Aorta (tissue), 5 donors: ENCODE data around the gene POR. TPM values are rescaled to one million over a fixed set of nuclear protein-coding genes. Genes with fewer than 3 reads are reported as not detected.
"Not testable (repeated sequence)": the region's sequence is repeated elsewhere in the genome, so short reads cannot be mapped to it uniquely, and the experiment has no call there.

Source experiments
- ATAC-seq: fragments of 200-7000 bp; cut with Tn5 transposase; one replicate; pipeline ENCODE4 v1.9.1; 2022; ENCODE audit warnings: moderate library complexity; ENCODE audit not compliant: low FRiP score
- DNase-seq, 2 donors: peaks; one replicate each; pipeline ENCODE4 v3.0.0-alpha.2; 2020
- H3K27ac ChIP-seq, 2 donors: one replicate each; pipeline ENCODE4 v1.5.1; 2013; ENCODE audit warnings: low read length in 2 of 2, mild to moderate bottlenecking in 2 of 2, moderate library complexity in 2 of 2, control low read depth in 1 of 2, inconsistent platforms in 1 of 2, low read depth in 1 of 2
- H3K27me3 ChIP-seq, 2 donors: one replicate each; pipeline ENCODE4 v1.6.1; 2013; ENCODE audit warnings: control low read depth in 1 of 2, low read length in 1 of 2, mild to moderate bottlenecking in 1 of 2, moderate library complexity in 1 of 2; ENCODE audit not compliant: insufficient read depth in 2 of 2, control insufficient read depth in 1 of 2
- H3K36me3 ChIP-seq, 2 donors: one replicate each; pipeline ENCODE4 v1.6.1; 2013; ENCODE audit warnings: control low read depth in 1 of 2, low read length in 1 of 2, mild to moderate bottlenecking in 1 of 2; ENCODE audit not compliant: insufficient read depth in 2 of 2, control insufficient read depth in 1 of 2
- H3K4me1 ChIP-seq, 2 donors: one replicate each; pipeline ENCODE4 v1.6.1; 2013; ENCODE audit warnings: low read length in 2 of 2, control low read depth in 1 of 2, mild to moderate bottlenecking in 1 of 2, moderate library complexity in 1 of 2; ENCODE audit not compliant: insufficient read depth in 2 of 2, control insufficient read depth in 1 of 2
- H3K4me3 ChIP-seq, 2 donors: one replicate each; pipeline ENCODE4 v1.5.1; 2013; ENCODE audit warnings: low read length in 2 of 2, control low read depth in 1 of 2, mild to moderate bottlenecking in 1 of 2
- H3K9me3 ChIP-seq: one replicate; pipeline ENCODE4 v1.6.1; 2013; ENCODE audit warnings: mild to moderate bottlenecking, low read length; ENCODE audit not compliant: control insufficient read depth
- WGBS, 2 donors: extraction: QIAGEN DNeasy Blood & Tissue Kit; methylation state at CpG; one replicate each; pipeline ENCODE4 v1.1.7; 2013; 5-methylcytosine and 5-hydroxymethylcytosine counted together
- intact Hi-C, 2 donors: fragments of 100-400 bp; cut with DNase I; formaldehyde crosslinking; loops; one replicate each; pipeline versions ENCODE4 v1.14.2 to v1.15.0; 2022
- polyA plus RNA-seq, 2 donors: library from polyadenylated mRNA; stranded (reverse); fragments of 200-250 nt; gene quantifications; one replicate each; pipeline ENCODE4 v1.2.3, GENCODE V29; 2013
- total RNA-seq, 2 donors: library from RNA; stranded (reverse); fragmentation: NEBNext Ultra II Directional; extraction: Animal tissue kit (Norgen Biotek cat#: 25700); gene quantifications; one replicate each; pipeline ENCODE4 v1.2.1, GENCODE V29; 2021
- donor health status: healthy with polysubstance abuse.
- donor health status: Bipolar disorder and iron deficiency.
- donor health status: DM: no; HTN: no; CAD: no.
- donor health status: DM: no; HTN: no; CAD: no.
- donor health status: DM: yes; HTN: yes; CAD: no.

The POR gene
- total and polyA plus RNA-seq, 4 donors, result 40.4 to 121 (median 79.6) TPM

- 89 to 92% methylated on average over 3 of the region's 3 CpGs for WGBS, 2 donors
- peaks cover 0 to 7% of the 10 kb centered on the region in 2 donors for H3K36me3 ChIP-seq
- no peak for DNase-seq
- no peak for ATAC-seq
- H3K9me3 ChIP-seq, result no peaks in the 10 kb centered on the region
- no peaks in the 10 kb centered on the region for H3K4me1 ChIP-seq
- no peak overlapping the region for H3K27ac ChIP-seq
- intact Hi-C loops, result no loop called here
- no peak overlapping the region for H3K4me3 ChIP-seq
- H3K27me3 ChIP-seq, result no peaks in the 10 kb centered on the region
Measured at GRCh38 chr7:76002822-76003221, 87.9 kb downstream of the POR start.

DNA sequence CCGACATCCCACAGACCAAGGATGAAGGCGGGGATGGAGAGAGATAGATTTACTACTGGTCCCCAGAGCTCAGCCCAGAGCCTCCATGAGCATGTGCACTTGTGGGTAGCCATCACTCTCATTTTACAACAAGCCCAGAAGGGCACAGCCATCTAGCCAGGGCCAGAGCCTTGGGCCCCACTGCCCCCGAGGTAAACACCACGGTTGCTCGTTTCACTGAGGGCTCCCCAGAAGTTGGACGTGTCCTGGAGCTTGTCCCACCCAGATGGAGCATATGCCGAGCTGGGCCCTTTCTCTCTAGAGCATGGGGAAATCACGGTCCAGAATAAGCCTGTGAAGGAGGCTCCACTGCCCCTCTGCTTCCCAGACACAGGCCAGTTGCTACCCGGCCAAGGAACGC, 88.4 kb downstream of the POR start:
- no peaks in the 10 kb centered on the region for H3K9me3 ChIP-seq
- H3K36me3 ChIP-seq, result peaks cover 0 to 7% of the 10 kb centered on the region in 2 donors
- intact Hi-C loops, result no loop called here
- DNase-seq (no peak), ATAC-seq (no peak)
- no peaks in the 10 kb centered on the region for H3K27me3 ChIP-seq
- no peaks in the 10 kb centered on the region for H3K4me1 ChIP-seq
- no peak overlapping the region for H3K27ac ChIP-seq
- WGBS, 2 donors, result 95% methylated on average over 10 of the region's 10 CpGs
- no peak overlapping the region for H3K4me3 ChIP-seq

DNA sequence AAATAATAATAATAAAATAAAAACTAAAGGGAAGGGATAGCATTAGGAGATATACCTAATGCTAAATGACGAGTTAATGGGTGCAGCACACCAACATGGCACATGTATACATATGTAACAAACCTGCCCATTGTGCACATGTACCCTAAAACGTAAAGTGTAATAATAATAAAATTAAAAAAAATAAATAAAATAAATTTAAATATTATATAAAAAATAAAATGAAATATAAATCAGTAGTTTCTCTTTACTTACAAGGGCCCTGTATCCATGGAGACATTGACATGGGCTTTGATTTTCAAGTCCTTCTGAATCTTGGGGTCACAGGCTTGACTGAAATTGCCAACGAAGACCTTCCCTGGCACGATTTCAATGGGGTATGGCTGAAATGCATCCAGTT, 90.0 kb downstream of the POR start:
- H3K4me1 ChIP-seq, H3K4me3 ChIP-seq, DNase-seq, H3K9me3 ChIP-seq, intact Hi-C loops, H3K27me3 ChIP-seq, ATAC-seq, H3K36me3 ChIP-seq, H3K27ac ChIP-seq: not testable (repeated sequence)
- 89 to 92% methylated on average over 4 of the region's 4 CpGs for WGBS, 2 donors

DNA sequence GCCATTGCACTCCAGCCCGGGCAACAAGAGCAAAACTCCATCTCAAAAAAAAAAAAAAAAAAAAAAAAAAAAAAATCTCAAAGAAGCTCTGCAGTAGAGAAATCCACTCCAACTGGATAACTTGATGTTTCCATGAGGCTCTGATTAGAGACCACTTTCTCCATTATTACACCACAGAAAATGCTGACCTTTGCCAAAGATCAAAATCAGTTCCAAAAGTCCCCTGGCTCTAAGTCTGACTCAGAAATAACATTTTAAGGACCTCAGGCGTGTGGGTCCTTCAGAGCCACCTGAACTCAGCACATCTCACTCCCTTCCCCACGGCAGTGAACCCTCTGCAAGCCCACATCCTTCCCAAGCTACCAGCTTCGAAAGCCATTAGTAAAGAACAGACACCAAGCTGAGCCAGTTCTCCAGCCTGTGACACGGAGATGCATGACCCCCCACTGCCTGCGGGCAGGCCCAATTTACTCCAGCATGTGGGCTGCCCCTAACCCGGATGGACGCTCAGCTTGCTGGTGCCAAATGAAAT, 93.3 kb downstream of the POR start:
- H3K27me3 ChIP-seq, result no peaks in the 10 kb centered on the region
- no peaks in the 10 kb centered on the region for H3K9me3 ChIP-seq
- peaks cover 0 to 3% of the 10 kb centered on the region in 2 donors for H3K36me3 ChIP-seq
- no peak overlapping the region for H3K27ac ChIP-seq
- ATAC-seq (no peak), DNase-seq (no peak)
- no peak overlapping the region for H3K4me3 ChIP-seq
- no peaks in the 10 kb centered on the region for H3K4me1 ChIP-seq
- 66 to 76% methylated on average over 8 of the region's 8 CpGs for WGBS, 2 donors
- intact Hi-C loops, result no loop called here

GRCh38 chr7:76009672-76010600, 95.0 kb downstream of the POR start:
- no peaks in the 10 kb centered on the region for H3K4me1 ChIP-seq
- peak; percentile 24 for ATAC-seq
- H3K27me3 ChIP-seq, result no peaks in the 10 kb centered on the region
- 37 to 43% methylated on average over 11 of the region's 11 CpGs for WGBS, 2 donors
- intact Hi-C loops, result no loop called here
- DNase-seq, result no peak
- no peaks in the 10 kb centered on the region for H3K9me3 ChIP-seq
- peak overlapping the region in 1 of 2 donors; percentile 5 for H3K27ac ChIP-seq
- H3K4me3 ChIP-seq, result no peak overlapping the region
- peaks cover 0 to 3% of the 10 kb centered on the region in 2 donors for H3K36me3 ChIP-seq

GRCh38 chr7:76011442-76011861, 96.5 kb downstream of the POR start:
- DNase-seq (peak in 1 of 2 donors; percentile 69), ATAC-seq (peak; percentile 73)
- no peak overlapping the region for H3K4me3 ChIP-seq
- H3K4me1 ChIP-seq, result no peaks in the 10 kb centered on the region
- H3K36me3 ChIP-seq, result peaks cover 0 to 3% of the 10 kb centered on the region in 2 donors
- peak overlapping the region in 1 of 2 donors; percentile 92 for H3K27ac ChIP-seq
- H3K9me3 ChIP-seq, result no peaks in the 10 kb centered on the region
- H3K27me3 ChIP-seq, result no peaks in the 10 kb centered on the region
- 1 to 8% methylated on average over 8 of the region's 8 CpGs for WGBS, 2 donors
- intact Hi-C loops, result no loop called here

DNA sequence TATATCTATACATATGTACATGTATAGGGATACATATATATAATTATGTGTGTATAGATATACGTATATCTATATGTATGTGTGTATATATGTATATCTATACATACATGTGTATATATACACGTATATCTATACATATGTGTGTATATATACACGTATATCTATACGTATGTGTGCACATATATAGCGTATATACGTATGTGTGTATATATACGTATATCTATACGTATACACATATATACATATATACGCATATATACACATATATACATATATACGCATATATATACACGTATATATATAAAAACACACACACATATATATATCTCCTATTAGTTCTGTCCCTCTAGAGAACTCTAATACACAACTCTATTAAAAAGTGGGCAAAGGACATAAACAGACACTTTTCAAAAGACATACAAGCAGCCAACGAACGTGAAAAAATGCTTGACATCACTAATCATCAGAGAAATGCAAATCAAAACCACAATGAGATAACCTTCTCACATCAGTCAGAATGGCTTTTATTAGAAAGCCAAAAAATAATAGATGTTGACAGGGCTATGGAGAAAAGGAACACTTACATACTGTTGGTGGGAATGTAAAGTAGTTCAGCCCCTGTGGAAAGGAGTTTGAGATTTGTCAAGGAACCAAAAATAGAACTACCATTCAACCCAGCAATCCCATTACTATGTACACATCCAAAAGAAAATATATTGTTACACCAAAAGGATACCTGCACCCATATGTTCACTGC, 101.4 kb downstream of the POR start:
- no peaks in the 10 kb centered on the region for H3K9me3 ChIP-seq
- H3K27me3 ChIP-seq, result no peaks in the 10 kb centered on the region
- H3K4me1 ChIP-seq, result no peaks in the 10 kb centered on the region
- H3K27ac ChIP-seq, result no peak overlapping the region
- ATAC-seq (no peak), DNase-seq (no peak)
- H3K36me3 ChIP-seq, result peaks cover 0 to 3% of the 10 kb centered on the region in 2 donors
- WGBS, 2 donors, result 74 to 76% methylated on average over 13 of the region's 13 CpGs
- intact Hi-C loops, result no loop called here
- no peak overlapping the region for H3K4me3 ChIP-seq

- H3K9me3 ChIP-seq, H3K36me3 ChIP-seq, H3K27me3 ChIP-seq, H3K27ac ChIP-seq, H3K4me1 ChIP-seq, ATAC-seq, intact Hi-C loops, DNase-seq, H3K4me3 ChIP-seq: not testable (repeated sequence)
- WGBS, 2 donors, result 97 to 98% methylated on average over 4 of the region's 4 CpGs
Measured at GRCh38 chr7:76018520-76018919, 103.6 kb downstream of the POR start.
